IPS-20b (cell line): Measurements from ENCODE around the gene HRH1.
"Not testable (repeated sequence)": the region's sequence is repeated elsewhere in the genome, so short reads cannot be mapped to it uniquely, and the experiment has no call there.

Source experiments
- H3K27ac ChIP-seq: one replicate; pipeline ENCODE4 v1.5.1; 2013; ENCODE audit warnings: low read length
- H3K27me3 ChIP-seq: 2 replicates; pipeline ENCODE4 v1.6.1; 2013; ENCODE audit warnings: mild to moderate bottlenecking, low read length, inconsistent platforms; ENCODE audit not compliant: insufficient read depth
- H3K36me3 ChIP-seq: 2 replicates; pipeline ENCODE4 v1.6.1; 2013; ENCODE audit warnings: low read depth, mild to moderate bottlenecking, inconsistent platforms, low read length, moderate library complexity; ENCODE audit not compliant: insufficient read depth
- H3K4me1 ChIP-seq: 2 replicates; pipeline ENCODE4 v1.6.1; 2013; ENCODE audit warnings: mild to moderate bottlenecking, control low read depth, inconsistent platforms, low read length, moderate library complexity; ENCODE audit not compliant: insufficient read depth
- H3K4me3 ChIP-seq: 2 replicates; pipeline ENCODE4 v1.5.1; 2013; ENCODE audit warnings: mild to moderate bottlenecking, low read length, inconsistent platforms
- H3K9ac ChIP-seq: 2 replicates; pipeline ENCODE4 v1.6.1; 2013; ENCODE audit warnings: low read depth, mild to moderate bottlenecking, inconsistent platforms, low read length, moderate library complexity
- H3K9me3 ChIP-seq: 2 replicates; pipeline ENCODE4 v1.6.1; 2013; ENCODE audit warnings: mild to moderate bottlenecking, low read depth, low read length, inconsistent platforms; ENCODE audit not compliant: insufficient read depth

HRH1 gene

DNA sequence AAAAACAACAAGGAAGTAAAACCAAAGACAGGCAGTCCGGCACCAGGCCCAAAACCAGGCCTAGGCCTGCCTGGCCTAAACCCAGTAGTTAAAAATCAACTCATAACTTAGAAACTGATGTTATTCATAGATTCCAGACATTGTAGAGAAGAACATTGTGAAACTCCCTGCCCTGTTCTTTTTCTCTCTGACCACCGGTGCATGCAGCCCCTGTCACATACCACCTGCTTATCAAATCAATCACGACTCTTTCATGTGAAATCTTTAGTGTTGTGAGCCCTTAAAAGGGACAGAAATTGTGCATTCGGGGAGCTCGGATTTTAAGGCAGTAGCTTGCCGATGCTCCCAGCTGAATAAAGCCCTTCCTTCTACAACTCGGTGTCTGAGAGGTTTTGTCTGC is 22.4 kb upstream of the HRH1 start:
- H3K4me3 ChIP-seq, H3K9me3 ChIP-seq, H3K4me1 ChIP-seq, H3K9ac ChIP-seq, H3K27me3 ChIP-seq, H3K27ac ChIP-seq, H3K36me3 ChIP-seq: not testable (repeated sequence)

DNA sequence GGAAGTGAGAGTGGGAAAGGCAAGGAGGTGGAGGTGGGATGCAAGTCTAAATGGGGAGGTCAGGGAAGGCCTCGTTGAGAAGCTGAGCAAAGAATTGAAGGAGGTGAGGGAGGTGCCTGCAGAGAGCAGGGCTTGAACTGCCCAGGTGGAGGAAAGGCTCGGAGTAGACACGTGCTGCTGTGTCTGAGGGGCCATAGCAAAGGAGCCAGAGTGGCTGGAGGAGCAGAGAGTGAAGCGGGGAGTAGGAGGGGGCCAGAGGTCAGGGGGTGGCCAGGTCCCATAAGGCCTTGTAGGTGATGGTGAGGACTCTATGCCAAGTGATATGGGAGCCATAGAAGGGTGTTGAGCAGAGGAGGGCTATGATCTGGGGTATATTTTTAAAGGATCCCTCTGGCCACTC is 21.4 kb upstream of the HRH1 start:
- H3K4me1 ChIP-seq, result no peaks in the 10 kb centered on the region
- H3K36me3 ChIP-seq, result no peaks in the 10 kb centered on the region
- H3K9me3 ChIP-seq, result no peaks in the 10 kb centered on the region
- H3K4me3 ChIP-seq, result no peak overlapping the region
- H3K27me3 ChIP-seq, result no peaks in the 10 kb centered on the region; the same call in 1 of the 2 replicates
- H3K9ac ChIP-seq, result no peak overlapping the region
- H3K27ac ChIP-seq, result no peak overlapping the region

DNA sequence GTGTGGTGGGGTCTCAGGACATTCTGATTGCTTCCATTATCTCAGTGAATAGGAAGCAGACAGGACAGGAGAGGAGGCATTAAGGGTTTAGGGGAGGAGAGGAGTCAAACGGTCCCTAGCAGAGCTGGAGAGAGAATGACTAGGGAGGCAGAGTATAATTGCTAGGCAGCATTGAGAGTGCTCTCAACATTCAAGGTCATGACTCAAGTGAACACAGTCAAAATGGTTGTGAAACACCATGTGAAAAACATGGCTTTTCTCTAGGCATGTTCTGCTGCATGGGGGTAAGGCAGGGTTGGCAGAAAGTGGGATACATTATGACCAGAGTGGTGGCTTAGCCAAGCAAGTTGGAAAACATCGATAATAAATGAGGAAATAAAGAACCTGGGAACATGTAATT is 19.5 kb upstream of the HRH1 start:
- Histone ChIP-seq H3K4me1 (no peaks in the 10 kb centered on the region), H3K36me3 (no peaks in the 10 kb centered on the region), H3K9me3 (no peaks in the 10 kb centered on the region), H3K27ac (no peak overlapping the region), H3K4me3 (no peak overlapping the region), H3K9ac (no peak overlapping the region), H3K27me3 (no peaks in the 10 kb centered on the region; the same call in 1 of the 2 replicates)

DNA sequence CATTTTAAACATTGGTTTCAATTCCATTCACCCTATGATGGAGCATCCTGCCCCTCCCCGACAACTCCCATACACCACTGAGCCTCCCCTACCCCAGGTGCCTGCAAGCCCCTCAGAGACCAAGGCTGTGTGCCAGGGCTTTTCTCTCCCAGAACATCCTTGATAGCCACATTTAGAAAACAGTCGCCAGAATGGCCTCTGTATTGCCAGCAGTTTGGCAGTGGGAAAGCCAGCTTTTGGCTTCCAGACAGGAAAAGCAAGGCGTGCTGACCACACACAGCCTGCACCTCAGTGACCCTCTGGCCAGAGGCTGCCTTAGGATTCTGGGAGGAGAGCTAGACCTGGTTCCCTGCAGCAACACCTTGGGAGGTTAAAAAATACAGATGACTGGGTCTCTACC is 18.2 kb upstream of the HRH1 start:
- H3K4me3 ChIP-seq, result no peak overlapping the region
- H3K4me1 ChIP-seq, result no peaks in the 10 kb centered on the region
- H3K9me3 ChIP-seq, result no peaks in the 10 kb centered on the region
- no peak overlapping the region for H3K27ac ChIP-seq
- H3K9ac ChIP-seq, result no peak overlapping the region
- no peaks in the 10 kb centered on the region for H3K36me3 ChIP-seq
- H3K27me3 ChIP-seq, result no peaks in the 10 kb centered on the region; the same call in 1 of the 2 replicates

DNA sequence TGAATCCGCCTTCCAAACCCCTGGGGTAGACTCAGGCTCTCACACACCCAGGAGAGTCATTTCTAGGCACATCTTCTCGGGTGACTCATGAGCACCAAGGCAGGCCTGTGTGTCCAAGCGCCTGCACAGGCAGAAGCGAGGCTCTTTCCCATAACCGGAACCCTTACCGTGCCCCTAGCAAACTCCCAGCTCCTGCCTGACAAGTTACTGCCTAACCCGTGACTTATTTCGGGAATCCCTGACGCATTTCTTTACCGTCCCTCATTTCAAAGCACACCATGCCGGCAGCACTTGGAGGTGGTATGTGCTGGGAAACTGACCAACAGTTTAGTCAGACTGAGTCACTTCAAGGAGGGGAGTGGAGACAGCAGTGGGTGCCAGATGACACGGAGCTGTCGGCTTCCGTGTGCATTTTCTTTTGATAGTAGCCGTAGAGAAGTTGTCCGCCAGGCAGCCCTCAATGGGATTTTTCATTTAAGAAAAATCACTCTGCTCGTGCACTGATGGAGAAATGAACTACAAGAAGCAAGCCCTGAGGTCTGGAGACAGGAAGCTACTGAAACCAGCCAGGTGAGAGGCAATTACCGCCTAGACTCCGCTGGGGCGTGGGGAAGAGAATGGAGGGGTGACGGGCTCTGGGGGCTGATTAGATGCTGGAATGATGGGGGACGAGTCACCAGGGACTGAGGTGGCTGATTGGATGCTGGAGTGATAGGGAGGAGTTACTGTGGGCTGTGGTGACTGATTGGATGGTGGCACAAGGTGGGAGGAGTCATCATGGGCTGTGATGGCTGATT is 17.3 kb upstream of the HRH1 start:
- Histone ChIP-seq H3K4me1 (no peaks in the 10 kb centered on the region), H3K36me3 (no peaks in the 10 kb centered on the region), H3K9ac (no peak overlapping the region), H3K9me3 (no peaks in the 10 kb centered on the region), H3K27me3 (no peaks in the 10 kb centered on the region; the same call in 1 of the 2 replicates), H3K27ac (no peak overlapping the region), H3K4me3 (no peak overlapping the region)

DNA sequence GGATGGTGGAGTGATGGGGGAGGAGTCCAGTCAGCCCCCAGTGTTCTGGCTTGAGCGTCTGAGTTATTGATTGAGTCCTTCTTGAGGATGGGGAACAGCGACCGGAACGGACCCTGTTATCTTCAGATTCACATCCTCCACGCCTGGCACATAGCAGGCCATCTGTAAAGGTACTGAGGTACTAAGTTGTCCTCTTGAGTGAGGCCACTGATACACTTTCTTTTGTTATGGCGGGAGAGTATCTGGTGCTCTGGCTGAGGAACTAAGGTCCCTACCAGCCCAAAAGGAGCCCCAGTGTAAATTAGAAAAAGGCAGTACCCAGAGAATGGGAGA is 16.7 kb upstream of the HRH1 start:
- Histone ChIP-seq H3K36me3 (no peaks in the 10 kb centered on the region), H3K4me1 (no peaks in the 10 kb centered on the region), H3K27me3 (no peaks in the 10 kb centered on the region; the same call in 1 of the 2 replicates), H3K9ac (no peak overlapping the region), H3K27ac (no peak overlapping the region), H3K4me3 (no peak overlapping the region), H3K9me3 (no peaks in the 10 kb centered on the region)

DNA sequence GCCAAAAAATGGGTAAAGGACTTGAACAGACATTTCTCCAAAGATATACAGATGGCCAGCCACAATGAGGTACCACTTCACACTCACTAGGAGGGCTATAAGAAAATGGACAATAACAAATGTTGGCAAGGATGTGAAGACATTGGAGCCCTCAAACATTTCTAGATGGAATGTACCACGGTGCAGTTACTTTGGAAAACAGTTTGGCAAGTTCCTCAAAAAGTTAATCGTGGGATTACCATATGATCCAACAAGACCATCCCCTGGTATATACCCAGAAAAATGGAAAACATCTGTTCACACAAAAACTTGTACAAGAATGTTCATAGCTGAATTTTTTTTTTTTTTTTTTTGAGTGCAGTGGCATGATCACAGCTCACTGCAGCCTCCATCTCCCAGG is 15.9 kb upstream of the HRH1 start:
- H3K9ac ChIP-seq, result no peak overlapping the region
- no peaks in the 10 kb centered on the region; the same call in 1 of the 2 replicates for H3K27me3 ChIP-seq
- H3K9me3 ChIP-seq, result no peaks in the 10 kb centered on the region
- H3K27ac ChIP-seq, result no peak overlapping the region
- no peaks in the 10 kb centered on the region for H3K36me3 ChIP-seq
- no peaks in the 10 kb centered on the region for H3K4me1 ChIP-seq
- no peak overlapping the region for H3K4me3 ChIP-seq

DNA sequence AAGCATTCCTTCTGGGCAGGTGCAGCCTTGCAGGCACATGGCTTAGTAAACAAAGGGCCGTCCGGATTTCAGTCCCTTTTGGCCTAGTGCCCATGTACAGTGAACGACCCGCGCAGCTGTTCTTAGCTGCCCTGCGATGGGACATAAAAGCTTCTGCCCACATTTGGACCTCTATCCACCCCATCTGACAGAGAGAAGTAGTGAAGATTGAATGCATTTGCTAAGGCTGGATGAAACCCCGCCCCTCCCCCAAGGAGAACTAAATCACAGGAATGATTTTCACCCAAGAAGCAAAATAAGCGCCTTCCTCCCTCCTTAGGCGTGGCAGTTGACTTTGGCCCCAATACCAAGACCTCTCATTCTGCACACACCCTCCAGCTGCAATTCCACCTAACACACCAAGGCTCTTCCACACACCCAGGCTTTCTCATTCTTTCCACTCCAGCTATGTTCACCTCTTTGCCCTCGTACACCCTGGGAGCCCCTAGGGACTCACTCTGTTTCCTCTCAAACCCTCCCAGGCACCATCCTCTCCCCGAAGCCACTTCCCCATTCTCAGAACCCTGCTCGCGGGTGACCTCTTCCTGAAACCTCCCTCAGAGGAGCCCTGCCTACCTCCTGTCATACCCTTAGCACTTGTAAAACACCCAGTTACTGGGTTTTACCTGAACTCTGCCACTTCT is 14.1 kb upstream of the HRH1 start:
- Histone ChIP-seq H3K36me3 (no peaks in the 10 kb centered on the region), H3K4me1 (no peaks in the 10 kb centered on the region), H3K27ac (no peak overlapping the region), H3K27me3 (no peaks in the 10 kb centered on the region; the same call in 1 of the 2 replicates), H3K9me3 (no peaks in the 10 kb centered on the region), H3K4me3 (no peak overlapping the region), H3K9ac (no peak overlapping the region)

DNA sequence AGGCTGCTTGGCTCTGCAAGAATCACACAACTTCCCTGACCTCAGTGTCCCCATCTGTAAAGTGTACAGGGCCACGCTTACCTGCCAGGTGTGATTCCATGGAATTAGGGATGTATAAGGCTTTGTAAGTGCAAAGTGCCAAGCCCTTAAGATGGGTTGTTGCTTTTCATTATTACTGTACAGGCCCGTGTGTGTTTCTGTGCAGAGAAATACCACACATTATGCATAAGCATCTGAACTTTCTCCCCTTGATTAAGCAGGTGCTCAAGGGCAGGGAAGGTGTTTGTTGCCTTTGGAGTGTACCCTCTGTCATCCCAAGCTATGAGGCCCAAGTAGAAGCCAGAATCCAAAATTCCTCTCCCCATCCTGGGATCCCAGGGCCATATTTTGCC is 13.6 kb upstream of the HRH1 start:
- Histone ChIP-seq H3K27ac (no peak overlapping the region), H3K9ac (no peak overlapping the region)

DNA sequence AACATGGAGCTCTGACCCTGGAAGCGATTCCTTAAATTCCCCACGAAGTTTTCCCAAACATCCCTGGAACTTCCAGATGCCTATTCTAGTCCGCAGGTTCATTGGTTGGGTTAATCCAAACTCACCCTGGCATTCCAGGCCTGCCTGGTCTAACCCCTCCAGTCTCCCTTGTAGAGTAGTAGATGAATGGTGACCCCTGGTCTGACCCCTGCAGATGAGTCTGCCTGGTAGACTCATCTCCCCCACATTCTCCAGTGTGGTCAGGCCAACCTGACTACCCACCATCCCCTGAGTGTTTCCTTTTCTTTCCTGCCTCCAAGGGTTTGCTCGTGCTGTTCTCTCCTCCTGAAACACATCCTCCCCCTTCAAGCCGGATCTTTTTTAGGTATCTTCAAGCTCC is 10.8 kb upstream of the HRH1 start:
- Histone ChIP-seq H3K27ac (no peak overlapping the region), H3K4me3 (no peak overlapping the region), H3K36me3 (no peaks in the 10 kb centered on the region), H3K9me3 (no peaks in the 10 kb centered on the region), H3K9ac (no peak overlapping the region), H3K27me3 (no peaks in the 10 kb centered on the region; the same call in 1 of the 2 replicates), H3K4me1 (no peaks in the 10 kb centered on the region)

More for the DNA sequence above, 13.6 kb upstream of the HRH1 start:
- Histone ChIP-seq H3K36me3 (no peaks in the 10 kb centered on the region), H3K4me1 (no peaks in the 10 kb centered on the region), H3K9me3 (no peaks in the 10 kb centered on the region), H3K4me3 (no peak overlapping the region), H3K27me3 (no peaks in the 10 kb centered on the region; the same call in 1 of the 2 replicates)

DNA sequence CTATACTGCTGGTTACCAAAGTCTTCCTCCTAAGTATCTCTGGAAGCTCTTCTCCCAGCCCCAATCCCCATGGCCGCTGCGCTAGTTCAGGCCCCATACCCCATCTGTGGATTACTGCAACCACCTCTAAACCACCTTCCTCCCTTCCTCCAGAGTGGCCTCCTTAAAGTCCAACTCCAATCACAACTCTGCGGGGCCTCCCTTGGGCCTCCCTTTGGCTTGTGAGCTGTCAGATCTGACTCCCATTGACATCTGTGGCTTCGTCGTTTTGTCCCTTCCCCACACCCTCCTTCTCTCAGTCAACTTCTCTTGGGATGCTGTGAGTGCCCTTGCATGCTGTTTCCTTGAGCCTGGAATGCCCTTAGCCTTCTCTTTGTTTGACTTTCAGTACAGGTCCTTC is 9.3 kb upstream of the HRH1 start:
- Histone ChIP-seq H3K9me3 (no peaks in the 10 kb centered on the region), H3K9ac (no peak overlapping the region), H3K4me3 (no peak overlapping the region), H3K36me3 (no peaks in the 10 kb centered on the region), H3K27me3 (peaks cover 5% of the 10 kb centered on the region), H3K27ac (no peak overlapping the region), H3K4me1 (no peaks in the 10 kb centered on the region)

DNA sequence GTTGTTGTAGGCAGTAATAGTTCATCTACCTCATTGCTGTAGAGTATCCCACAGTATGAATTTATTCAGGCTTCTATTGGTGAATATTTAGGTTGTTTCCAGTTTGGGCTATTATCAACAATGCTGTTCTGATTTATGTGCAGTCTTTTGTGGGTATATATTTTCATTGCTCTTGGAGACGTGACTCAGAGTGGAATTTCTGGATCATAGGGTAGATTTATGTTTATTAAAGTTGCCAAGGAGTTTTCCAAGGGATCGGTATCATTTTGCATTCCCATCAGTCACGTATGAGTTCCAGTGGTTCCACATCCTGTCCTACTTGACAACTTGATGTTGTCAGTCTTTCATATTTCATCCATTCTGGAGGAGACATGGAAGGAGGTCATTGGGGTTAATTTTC is 8.4 kb upstream of the HRH1 start:
- H3K36me3 ChIP-seq, result no peaks in the 10 kb centered on the region

More for the DNA sequence above, 8.4 kb upstream of the HRH1 start:
- no peak overlapping the region for H3K4me3 ChIP-seq
- H3K27ac ChIP-seq, result no peak overlapping the region
- H3K27me3 ChIP-seq, result peaks cover 13% of the 10 kb centered on the region
- H3K9ac ChIP-seq, result no peak overlapping the region
- no peaks in the 10 kb centered on the region for H3K4me1 ChIP-seq
- no peaks in the 10 kb centered on the region for H3K9me3 ChIP-seq
